Activated CD8-positive, alpha-beta memory T cell treated with anti-CD3 and anti-CD28 coated beads, Interleukin-2, amount 50 U/mL, for 4 hours (primary cell): ENCODE measurements around the gene USP49.

Experiments used
- DNase-seq: peaks from one replicate; pipeline ENCODE4 v3.0.0-alpha.2; 2020

Gene USP49

DNA sequence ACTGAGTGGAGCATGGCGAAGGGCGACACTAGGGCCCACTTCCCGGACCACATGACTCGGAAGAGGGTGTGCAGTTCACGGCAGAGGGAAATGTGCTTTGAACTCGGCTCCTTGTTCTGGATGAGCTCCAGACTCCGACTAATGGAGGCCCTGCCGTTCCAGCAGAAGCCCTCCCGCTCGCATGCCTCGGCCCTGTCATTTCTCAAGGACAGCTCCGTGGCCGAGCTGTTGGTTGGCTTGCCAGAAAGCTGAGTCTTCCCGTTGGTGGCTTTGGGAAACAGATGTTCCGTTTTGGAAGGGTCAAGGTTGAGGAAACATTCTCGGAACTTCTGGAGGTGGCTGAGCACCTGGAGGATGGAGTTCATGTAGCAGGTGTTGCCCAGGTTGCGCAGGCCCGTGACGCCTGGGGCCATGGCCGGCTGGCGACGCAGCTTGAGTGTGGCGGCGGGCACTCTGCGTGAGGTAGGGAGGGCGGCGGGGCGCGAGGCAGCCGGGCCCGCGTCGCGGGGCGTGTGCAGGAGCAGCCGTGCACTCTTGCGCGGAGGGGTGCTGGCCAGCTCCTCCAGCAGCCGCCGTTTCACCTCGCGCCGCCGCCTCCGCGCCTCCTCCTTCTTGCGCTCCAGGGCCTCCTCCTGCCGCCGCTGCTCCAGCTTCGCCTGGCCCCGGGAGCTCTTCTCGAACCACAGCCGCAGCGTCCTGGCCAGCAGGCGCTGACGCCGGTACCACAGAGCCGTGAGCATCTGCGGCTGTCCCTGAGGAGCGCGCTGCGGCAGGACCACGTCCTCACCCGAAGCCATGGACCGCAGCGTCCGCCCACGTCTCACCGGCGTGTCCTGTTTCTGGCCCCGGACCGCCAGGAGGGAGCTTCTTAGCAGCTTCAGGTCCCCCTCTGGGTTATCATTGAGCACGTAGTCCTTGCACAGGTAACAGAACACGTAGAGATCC is 89.1 kb downstream of the USP49 start:
- DNase-seq = no peak

DNA sequence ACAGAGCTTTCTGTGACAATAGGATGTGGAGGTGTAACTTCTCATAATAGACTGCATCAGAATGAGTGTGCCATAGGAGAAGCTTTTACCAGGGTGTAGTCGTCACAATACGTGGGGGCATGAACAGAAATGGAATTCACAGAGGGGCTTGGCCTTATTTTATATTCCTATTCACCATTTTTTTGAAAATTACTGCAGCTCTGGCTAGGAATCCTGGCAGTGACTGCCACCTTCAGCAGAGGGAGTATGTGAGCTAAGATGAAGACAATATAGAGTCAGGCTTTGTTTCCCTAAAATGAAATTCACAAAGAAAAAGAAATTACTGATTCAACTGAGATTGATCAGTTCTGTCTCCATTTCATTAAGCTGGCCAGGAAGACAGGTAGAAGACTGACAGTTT is 93.8 kb downstream of the USP49 start:
- DNase-seq = no peak

DNA sequence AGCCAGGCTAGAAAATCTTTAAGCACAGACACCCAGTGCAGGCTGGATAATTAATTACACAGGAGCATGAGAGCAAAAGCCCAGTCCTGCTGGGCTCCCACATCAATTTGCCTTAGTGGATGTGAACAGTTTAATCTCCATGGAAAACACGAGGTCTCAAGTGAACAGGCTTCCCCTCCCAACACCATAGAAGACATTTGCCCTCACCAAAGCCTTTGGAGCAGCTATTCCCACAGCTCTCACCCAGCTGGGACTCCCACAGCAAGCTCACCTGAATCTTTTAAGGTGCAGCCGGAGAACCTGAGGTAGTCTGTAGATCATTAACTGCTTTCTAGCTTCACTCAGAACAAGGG is 95.6 kb downstream of the USP49 start:
- no peak for DNase-seq

DNA sequence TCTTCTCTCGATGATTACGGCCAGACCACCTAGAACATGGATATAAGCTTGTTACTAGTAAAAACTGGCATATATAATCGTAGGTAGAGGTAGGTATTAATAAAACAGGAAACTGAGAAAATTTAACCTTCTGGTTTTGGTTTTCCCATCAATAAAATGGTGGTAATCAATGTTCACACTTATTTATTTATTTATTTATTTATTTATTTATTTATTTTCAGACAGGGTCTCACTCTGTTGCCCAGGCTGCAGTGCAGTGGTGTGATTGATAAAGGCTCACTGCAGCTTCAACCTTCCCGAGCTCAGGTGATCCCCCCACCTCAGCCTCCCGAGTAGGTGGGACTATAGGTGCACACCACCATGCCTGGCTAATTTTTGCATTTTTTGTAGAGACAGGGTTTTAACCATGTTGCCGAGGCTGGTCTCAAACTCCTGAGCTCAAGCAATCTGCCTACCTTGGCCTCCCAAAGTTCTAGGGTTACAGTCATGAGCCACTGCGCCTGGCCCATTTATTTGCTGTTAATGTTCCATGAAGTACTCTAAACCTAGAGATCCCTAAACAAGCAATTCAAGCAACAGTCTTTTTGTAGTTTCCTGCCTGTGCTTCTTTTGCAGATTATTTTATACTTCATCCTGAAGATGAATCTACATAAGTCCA is 96.1 kb downstream of the USP49 start:
- no peak for DNase-seq

DNA sequence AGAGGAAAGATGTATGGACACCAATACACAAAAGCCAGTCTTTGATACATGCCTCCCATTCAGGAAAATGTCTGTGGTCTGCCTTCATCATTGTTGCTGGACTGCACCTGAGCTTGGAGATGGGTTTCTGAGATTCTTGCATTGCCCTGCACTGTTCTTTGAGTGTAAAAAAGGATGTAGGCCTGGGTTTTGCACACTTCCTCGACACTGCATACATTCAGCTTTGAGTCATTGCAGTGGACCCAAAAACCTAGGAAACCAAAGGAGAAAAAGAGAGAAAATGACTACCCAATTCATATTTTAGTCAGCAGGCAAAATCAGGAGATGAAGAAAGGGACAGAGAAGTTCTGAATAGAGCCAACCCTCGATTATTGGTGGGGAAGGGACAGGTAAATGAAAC is 98.7 kb downstream of the USP49 start:
- no peak for DNase-seq

DNA sequence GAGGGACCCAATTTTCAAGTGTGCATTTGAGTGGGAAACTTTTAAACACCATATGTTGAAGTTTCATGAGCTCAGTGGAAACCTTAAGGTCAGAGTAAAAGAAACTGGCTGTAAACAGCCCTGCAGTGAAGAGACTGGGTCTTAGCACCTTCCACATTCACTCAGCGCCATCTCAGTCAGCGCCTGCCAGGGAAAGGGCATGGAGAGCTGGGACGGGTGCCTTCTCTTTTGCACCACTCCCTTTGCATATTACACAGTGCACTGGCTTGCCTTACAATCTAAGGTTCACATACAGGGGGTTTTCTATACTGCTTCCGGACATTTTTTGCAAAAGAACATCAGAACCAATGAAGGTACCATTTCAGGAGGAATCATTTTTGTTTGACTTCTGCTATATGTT is 103.2 kb downstream of the USP49 start:
- no peak for DNase-seq

DNA sequence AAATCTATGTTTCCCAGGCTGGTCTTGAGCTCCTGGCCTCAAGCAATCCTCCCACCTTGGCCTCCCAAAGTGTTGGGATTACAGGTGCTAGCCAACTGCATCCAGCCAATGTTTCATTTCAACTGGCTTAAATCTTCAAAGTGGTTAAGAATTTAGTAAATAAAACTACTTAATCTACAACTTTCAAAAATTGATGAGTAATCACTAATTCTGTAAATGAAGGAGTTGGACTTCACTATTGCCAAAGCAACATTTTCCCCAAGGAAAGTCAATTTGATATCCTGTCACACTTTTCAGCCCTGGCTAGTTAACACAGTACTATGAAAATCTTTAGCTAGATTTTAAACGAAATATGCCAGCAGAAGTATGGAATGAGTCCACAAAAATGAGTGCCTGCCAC is 103.9 kb downstream of the USP49 start:
- DNase-seq = no peak

DNA sequence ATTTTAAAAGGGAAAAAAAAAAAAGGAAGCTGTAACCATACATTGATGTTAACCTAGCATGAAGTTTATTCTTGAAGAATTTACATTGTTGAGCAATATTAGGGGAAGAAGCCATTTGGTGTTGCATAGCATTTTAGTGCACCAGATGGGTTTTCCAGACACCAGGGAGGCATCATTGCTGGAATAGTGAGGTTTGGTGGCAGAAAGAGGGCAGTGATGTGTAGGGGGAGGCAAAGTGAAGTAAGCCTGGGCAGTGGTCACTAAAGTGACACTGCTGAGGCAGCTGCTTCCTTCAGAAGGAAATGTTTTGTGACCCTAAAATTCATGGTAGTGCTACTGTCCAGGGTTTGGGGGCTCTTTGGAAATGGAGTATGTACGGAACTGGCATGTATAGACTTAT is 105.1 kb downstream of the USP49 start:
- no peak for DNase-seq

DNA sequence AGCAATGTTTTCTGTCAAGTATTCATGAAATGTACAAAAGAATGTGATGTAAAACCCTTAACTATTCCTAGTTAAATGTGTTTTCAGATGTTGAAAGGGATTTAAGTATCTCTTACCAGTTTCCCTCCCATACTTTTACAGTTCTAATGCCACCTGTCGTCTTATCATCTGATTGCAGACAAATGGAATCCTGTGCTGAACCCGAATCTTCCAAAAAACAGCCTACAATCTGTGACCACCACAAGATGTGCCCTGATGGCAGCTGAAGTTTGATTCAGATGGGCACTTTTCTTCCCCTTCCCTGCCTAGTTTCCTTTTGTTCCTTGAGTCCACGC is 105.8 kb downstream of the USP49 start:
- DNase-seq = no peak

DNA sequence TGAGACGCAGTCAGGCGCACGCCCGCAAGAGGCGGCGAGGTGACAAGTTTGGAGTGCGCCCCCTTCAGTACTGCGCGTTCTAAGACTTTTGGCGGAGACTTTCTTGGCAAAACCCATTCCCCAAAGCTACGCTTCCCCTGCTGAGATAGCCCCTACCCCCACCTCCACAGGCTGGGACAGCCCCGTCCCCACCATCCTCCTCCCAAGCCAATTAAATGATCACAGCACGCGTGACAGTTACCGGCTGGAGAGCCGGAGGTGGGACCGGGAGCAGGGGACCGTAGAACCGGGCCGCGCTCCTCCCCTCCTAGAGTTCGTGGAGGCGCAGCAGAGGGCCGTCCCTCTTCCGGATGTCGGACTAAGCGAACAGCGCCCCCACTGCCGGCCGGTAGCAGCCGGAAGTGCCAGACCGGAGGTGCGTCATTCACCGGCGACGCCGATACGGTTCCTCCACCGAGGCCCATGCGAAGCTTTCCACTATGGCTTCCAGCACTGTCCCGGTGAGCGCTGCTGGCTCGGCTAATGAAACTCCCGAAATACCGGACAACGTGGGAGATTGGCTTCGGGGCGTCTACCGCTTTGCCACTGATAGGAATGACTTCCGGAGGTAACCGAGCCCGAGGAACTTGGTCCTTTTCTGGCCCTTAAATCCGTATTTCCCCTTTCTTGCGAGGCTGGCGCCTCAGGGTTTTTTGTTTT is 107.8 kb downstream of the USP49 start, which contains the start of gene TOMM6:
TSS of gene TOMM6 (plus strand) at position 476 of the 699 bp plus-strand sequence. CDS start at position 480, 4 bp downstream.
- peak; percentile 95 for DNase-seq

DNA sequence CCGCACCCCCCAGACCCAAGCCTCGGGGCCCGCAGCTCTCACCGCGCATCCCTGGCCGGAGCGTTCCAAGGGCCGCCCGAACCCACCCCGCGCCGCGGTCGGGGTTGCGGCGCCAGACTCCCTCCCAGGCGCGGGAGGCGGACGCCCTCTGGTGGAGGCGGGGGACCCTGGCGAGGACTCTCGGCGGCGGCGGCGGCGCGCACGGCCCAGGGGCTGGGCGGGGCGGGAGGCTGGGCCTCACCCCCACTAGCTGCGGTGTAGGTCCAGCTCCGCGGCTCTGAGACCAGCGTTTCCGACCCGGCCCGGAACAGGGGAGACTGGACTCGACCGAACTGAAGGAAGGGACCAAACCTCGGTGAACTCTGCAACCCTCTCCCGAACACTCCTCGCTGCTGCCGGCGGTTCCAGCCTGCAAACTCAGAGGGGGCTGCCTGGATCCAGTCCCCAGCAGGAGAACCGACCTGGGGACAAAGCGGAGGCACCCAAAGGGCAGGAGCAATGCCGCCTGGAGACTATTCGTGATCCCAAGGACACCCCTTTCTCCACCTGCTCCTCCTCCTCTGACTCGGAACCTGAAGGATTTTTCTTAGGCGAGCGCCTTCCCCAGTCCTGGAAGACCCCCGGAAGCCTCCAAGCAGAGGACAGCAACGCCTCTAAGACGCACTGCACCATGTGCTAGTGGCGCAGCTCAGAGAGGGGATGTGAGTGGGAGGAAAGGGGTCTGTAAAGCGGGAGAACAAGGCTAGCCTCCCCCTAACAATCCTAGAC is 108.5 kb downstream of the USP49 start:
- DNase-seq = peak; percentile 89

DNA sequence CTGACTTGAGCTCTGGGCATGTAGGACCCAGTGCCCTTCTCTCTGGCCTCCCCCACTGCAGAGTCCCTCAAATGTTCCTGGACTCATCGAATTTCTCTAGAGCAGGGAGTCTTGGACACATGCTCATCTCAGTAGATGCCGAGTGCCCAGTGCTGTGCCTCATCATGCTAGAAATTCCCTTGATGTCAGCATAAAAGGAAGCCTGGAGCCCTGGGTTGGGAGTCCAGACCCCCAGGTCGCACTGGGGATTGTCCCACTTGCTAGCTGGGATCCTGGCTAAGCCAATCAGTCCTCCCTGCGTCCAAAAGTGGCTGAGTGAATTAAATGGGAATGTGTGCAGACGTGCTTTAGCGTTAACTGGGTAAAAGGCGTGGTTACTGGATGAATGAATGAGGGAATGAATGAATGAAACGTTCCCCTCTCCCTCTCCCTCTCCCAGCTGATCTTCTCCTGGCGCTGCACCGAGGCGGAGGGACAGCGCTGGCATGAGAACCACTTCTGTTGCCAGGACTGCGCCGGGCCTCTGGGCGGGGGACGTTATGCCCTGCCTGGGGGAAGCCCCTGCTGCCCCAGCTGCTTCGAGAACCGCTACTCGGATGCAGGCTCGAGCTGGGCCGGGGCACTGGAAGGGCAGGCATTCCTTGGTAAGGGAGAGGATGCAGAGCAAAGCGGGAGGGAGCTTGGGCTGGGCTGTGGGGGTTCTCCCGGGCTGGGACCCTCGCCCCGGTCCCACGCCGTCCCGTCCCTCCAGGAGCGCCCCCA is 109.3 kb downstream of the USP49 start:
- peak; percentile 27 for DNase-seq

DNA sequence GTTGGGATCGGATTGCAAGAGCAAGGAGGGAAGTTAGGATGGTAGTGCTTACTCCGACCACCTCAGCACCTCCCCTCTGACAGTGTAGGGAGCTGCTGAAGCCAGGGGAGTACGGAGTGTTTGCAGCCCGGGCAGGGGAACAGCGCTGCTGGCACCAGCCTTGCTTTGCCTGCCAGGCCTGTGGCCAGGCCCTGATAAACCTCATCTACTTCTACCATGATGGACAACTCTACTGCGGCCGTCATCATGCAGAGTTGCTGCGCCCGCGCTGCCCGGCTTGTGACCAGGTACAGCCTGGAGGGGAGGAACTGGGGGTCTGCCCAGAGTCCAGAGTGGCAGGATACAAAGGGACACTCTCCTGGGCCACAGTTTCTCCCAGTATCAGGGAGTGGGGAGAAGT is 109.9 kb downstream of the USP49 start:
- DNase-seq = no peak

DNA sequence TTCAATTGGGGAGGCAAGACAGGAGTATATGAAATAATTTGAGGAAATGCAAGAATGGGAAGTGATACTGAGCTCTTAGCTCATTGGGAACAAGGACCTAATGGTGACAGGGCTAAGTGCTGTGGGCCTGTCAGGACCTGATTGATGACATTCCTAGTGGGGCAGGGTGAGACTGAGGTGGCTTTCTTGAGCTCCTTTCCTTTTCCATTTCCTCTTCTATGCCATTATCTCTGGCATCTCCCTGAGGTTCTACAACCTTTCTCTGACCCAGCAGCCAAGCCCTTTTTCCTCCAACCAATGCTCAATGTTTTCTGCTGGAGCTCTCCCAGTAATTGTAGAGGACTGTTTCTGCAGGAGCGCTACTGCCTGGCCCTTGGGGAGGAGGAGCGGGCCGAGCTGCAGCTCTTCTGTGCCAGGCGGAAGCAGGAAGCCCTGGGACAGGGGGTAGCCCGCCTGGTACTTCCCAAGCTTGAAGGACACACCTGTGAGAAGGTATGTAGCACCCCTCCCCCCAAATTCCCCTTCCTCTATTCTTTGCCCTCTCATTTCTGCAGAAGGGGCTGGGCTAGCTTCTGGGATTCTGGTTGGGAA is 110.5 kb downstream of the USP49 start:
- no peak for DNase-seq

DNA sequence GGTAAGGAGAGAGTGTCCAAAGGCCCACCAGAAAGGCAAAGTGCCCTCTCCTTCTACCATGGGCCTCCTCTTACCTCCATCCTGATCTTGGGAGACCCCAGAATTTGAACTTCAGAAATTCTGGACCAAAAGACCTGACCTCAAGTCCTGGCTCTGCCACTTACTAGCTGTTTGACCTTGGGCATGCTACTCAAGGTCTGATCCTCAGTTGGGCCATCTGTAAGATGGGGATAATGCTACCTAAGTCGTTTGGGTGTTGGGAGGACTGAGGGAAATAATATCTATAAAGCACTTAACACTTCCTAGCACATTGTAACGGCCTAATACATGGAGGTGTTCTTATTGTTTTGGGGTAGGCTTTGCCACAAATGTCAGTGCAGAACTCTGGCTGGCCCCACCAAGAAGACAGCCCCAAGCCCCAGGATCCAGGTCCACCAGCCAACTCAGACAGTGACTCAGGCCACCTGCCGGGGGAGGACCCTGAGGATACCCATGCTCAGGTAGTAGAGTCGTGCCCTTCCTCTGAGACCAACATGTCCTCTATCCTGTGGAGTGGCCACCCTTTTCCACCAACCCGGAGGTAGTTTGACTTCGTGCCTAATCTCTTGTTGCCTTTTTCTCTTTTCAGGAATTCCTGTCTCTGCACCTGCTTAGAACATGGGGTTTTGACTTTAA is 111.9 kb downstream of the USP49 start:
- no peak for DNase-seq

DNA sequence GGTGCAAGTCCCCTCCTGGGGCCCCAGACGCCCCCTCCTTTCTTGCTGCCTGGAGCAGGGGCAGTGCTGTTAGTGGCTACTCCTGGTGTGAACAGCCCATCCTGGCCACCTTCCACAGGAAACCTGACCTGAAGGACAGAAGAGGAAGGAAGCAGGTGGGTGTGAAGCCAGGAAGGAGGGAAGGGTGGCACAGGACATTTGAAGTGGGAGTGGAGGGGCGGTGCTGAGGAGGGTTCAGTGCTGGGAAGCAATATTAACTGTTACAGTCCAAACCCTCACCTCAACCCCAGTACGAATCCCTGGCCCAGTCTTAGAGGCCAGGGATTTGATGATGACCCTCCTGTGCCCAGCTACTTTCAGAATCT is 113.8 kb downstream of the USP49 start:
- no peak for DNase-seq

DNA sequence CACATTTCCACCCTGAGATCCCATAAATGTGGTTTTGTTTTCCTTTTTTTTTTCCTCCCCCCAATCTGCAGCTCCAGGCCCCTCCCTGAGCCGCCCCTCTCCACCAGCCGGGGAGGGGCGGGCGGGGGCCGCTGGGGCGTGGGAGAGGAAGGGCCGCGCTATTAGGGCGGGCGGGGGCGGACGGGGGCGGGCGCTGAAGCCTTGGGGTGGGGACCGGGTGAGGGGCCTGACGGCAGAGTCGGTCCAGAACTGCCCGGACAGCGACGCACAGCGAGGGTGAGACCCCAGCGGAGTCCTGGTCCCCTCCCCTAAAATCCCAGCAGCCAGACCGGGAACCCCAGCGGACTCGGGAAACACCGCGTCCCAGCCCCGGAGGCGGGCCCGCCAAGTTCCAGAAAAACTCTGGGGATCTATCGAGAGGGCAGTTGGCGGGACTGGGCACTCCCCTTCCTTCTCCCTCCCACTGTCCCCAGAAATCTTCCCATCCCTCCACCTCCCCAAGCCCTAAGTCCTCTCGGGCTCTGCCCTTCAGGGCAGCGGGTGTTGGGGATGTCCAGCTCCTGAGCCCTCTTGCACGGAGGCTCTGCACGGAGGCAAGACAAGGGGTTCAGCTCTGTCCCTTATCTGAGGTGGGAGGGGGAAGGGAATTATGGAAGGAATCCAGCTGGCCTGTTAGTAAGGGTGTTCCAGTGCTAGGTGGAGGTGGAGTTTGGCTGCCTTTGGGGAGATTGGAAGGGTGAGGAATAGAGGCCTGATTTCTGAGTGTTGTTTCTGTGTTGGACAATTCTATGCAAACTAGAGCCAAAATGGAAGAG is 114.4 kb downstream of the USP49 start, which contains the start of gene PRICKLE4:
TSS of gene PRICKLE4 (plus strand) at position 232 of the 815 bp plus-strand sequence. CDS start 2,692 bp downstream, outside the sequence.
- no peak for DNase-seq

DNA sequence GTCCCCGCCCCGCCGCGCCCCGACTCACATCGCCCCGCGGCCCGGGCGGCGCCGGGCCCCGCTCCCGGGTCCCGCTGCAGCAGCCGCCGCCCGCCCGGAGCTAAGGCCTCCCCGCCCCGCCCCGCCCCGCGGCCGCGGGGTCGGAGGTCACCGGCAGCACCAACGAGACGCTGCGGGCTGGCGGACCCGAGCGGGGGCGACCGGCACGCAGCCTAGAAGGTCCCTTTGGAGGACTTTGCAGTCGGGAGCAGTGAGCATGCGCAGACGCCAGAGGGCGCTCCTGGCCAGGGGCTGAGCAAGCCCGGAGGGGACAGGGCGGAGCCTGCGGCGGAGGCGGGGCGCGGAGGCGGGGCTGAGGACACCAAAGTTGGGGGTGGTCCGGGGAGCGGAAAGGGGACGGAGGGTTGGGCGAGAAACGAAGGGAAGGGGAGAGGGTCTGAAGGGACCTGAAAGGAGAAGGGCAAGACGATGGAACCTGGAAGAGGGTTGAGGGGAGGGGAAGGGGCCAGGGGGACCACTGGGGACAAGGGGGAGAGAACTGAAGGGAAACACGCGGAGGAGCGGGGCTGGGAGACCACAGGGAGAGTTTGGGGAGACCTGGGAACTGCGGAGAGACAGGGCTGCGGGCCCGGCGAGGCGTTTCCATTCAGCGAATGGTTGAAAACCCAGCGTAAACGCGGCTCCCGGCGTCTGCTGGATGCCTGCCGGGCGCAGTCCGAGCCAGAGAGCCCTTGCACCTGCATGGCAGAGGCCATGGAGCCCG is 115.2 kb downstream of the USP49 start, which contains the start of gene FRS3:
TSS of gene FRS3 (minus strand) at position 113 of the 763 bp plus-strand sequence. CDS start 2,913 bp downstream, outside the sequence.
- peak; percentile 100 for DNase-seq

DNA sequence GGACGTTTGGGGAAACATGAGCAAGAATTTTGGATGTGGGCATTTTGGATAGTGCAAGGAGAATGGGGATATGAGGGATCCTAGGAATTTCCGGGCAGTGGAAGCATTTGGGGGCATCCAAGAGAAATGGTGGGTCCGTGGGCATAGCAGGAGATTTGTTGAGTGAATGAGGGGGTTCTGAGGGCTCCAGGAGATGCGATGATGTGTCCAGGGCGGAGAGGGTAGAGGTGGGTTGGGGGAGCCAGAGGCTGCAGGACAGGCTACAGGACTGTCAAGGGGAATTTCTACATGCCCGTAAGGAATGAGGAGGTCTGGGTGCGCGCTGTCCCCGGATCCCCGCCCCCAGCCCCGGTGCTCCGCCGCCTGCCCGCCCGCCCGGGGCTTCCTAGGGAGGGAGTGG is 115.8 kb downstream of the USP49 start:
- DNase-seq = peak; percentile 28
